GM12872 (cell line): ENCODE measurements around the gene DAG1.

Experiments used
- CTCF ChIP-seq: IDR thresholded peaks from 3 replicates; pipeline ENCODE4 v1.5.1; 2011; ENCODE audit warnings: low read depth, mild to moderate bottlenecking, low read length, moderate library complexity; ENCODE audit not compliant: insufficient read depth

DAG1 gene

GRCh38 chr3:49509028-49509561, 39.0 kb downstream of the DAG1 start:
- no peak for TF ChIP-seq CTCF

GRCh38 chr3:49511639-49512038, 41.6 kb downstream of the DAG1 start:
- TF ChIP-seq CTCF = no peak

GRCh38 chr3:49512781-49513355, 42.8 kb downstream of the DAG1 start:
- no peak for TF ChIP-seq CTCF

- TF ChIP-seq CTCF = no peak
Measured at GRCh38 chr3:49513494-49514124, 43.5 kb downstream of the DAG1 start.

- no peak for TF ChIP-seq CTCF
Measured at GRCh38 chr3:49518016-49518415, 47.9 kb downstream of the DAG1 start.

GRCh38 chr3:49518441-49518840, 48.4 kb downstream of the DAG1 start:
- no peak for TF ChIP-seq CTCF

- TF ChIP-seq CTCF = no peak
Measured at GRCh38 chr3:49519296-49519695, 49.2 kb downstream of the DAG1 start.
